Endothelial cell of umbilical vein (primary cell): ENCODE measurements around the gene KANK2. TPM values are rescaled to one million over a fixed set of nuclear protein-coding genes. Genes with fewer than 3 reads are reported as not detected.

Experiments
- BruUV-seq: library from RNA; stranded (reverse); fragments of 400-500 nt; replicated peaks from 2 replicates; lab custom pipeline; 2021; lab: Mats Ljungman, UMichigan
- CTCF ChIA-PET: fragments of 300-600, 350-600 bp; sonication (Branson Sonifier 250); formaldehyde crosslinking; loops from one replicate; lab custom pipeline; 2021; ENCODE audit warnings: antibody characterized with exemption, inconsistent platforms; lab: Charles Lee
- POLR2A ChIA-PET: fragments of 300-600, 350-600 bp; sonication (Branson Sonifier 250); formaldehyde crosslinking; loops from one replicate; lab custom pipeline; 2021; ENCODE audit warnings: antibody characterized with exemption, inconsistent platforms; lab: Charles Lee
- DNase-seq: peaks from one replicate; pipeline ENCODE4 v3.0.0-alpha.2; 2011; ENCODE audit warnings: low read depth, low spot score
- FAIRE-seq: peaks from 2 replicates; lab custom pipeline; 2011; peaks lifted over from hg19 to GRCh38; lab: Jason Lieb, UNC
- H2AFZ ChIP-seq: 2 replicates; pipeline ENCODE4 v1.6.0; 2012; ENCODE audit warnings: low read depth, low read length, control low read depth, inconsistent platforms
- H3K27ac ChIP-seq: 2 replicates; pipeline ENCODE4 v1.5.1; 2011; ENCODE audit warnings: low read depth, mild to moderate bottlenecking, control low read depth, low read length, moderate library complexity; ENCODE audit not compliant: insufficient read depth
- H3K27me3 ChIP-seq, 2 experiments: 2 replicates each; pipeline versions ENCODE4 v1.6.0 to v1.6.1; 2011; ENCODE audit warnings: low read length in 2 of 2, mixed read lengths in 1 of 2; ENCODE audit not compliant: control insufficient read depth in 2 of 2, insufficient read depth in 2 of 2
- H3K36me3 ChIP-seq, 2 experiments: 2 replicates in 1 of 2; 3 replicates in 1 of 2; pipeline ENCODE4 v1.5.1; 2011; ENCODE audit warnings: low read length in 2 of 2, mild to moderate bottlenecking in 1 of 2, moderate library complexity in 1 of 2; ENCODE audit not compliant: control insufficient read depth in 2 of 2, insufficient read depth in 2 of 2; ENCODE audit errors: extremely low read depth in 1 of 2
- H3K4me1 ChIP-seq: 3 replicates; pipeline ENCODE4 v1.5.1; 2011; ENCODE audit warnings: mild to moderate bottlenecking, low read length; ENCODE audit not compliant: control insufficient read depth, insufficient read depth; ENCODE audit errors: extremely low read depth
- H3K4me2 ChIP-seq: 2 replicates; pipeline ENCODE4 v1.6.1; 2011; ENCODE audit warnings: low read length, control low read depth, mixed read lengths; ENCODE audit not compliant: insufficient read depth
- H3K4me3 ChIP-seq, 3 experiments: fragments of 200-600 bp in 1 of 3; sonication (generic), shearing (Covaris generic) in 1 of 3; replicated peaks in 1 of 3; 2 replicates each; pipeline ENCODE4 v1.5.1; 2011 to 2016; ENCODE audit warnings: control low read depth in 3 of 3, low read length in 3 of 3, mild to moderate bottlenecking in 2 of 3, inconsistent platforms in 1 of 3, low read depth in 1 of 3, moderate library complexity in 1 of 3; ENCODE audit not compliant: insufficient read depth in 1 of 3
- H3K79me2 ChIP-seq: 2 replicates; pipeline ENCODE4 v1.6.0; 2012; ENCODE audit warnings: low read length, inconsistent platforms; ENCODE audit not compliant: control insufficient read depth, insufficient read depth
- H3K9ac ChIP-seq: replicated peaks from 2 replicates; pipeline ENCODE3; 2011; ENCODE audit warnings: low read length, control low read depth; ENCODE audit not compliant: insufficient read depth; ENCODE audit errors: extremely low read depth
- H3K9me1 ChIP-seq: replicated peaks from 3 replicates; pipeline ENCODE4 v1.6.0; 2011; ENCODE audit warnings: mild to moderate bottlenecking, low read length; ENCODE audit not compliant: control insufficient read depth, insufficient read depth; ENCODE audit errors: extremely low read depth
- H3K9me3 ChIP-seq: replicated peaks from 2 replicates; pipeline ENCODE4 v1.5.1; 2012; ENCODE audit warnings: low read length, inconsistent platforms; ENCODE audit not compliant: control insufficient read depth, insufficient read depth
- H4K20me1 ChIP-seq: replicated peaks from 2 replicates; pipeline ENCODE3; 2011; ENCODE audit warnings: mild to moderate bottlenecking, low read length; ENCODE audit not compliant: control insufficient read depth, insufficient read depth; ENCODE audit errors: extremely low read depth
- EZH2 ChIP-seq: IDR thresholded peaks from 2 replicates; pipeline ENCODE4 v1.6.1; 2012; ENCODE audit warnings: borderline replicate concordance, low read depth, mild to moderate bottlenecking, moderate library complexity, low read length, inconsistent platforms; ENCODE audit not compliant: severe bottlenecking
- FOS ChIP-seq: IDR thresholded peaks from 2 replicates; pipeline ENCODE4 v1.6.1; 2011; ENCODE audit warnings: mild to moderate bottlenecking, low read length, moderate library complexity, borderline replicate concordance; ENCODE audit not compliant: insufficient read depth
- GATA2 ChIP-seq: IDR thresholded peaks from 2 replicates; pipeline ENCODE4 v1.7.0; 2011; ENCODE audit warnings: low read depth, mild to moderate bottlenecking, moderate library complexity, mixed read lengths, low read length; ENCODE audit not compliant: insufficient read length, insufficient read depth
- JUN ChIP-seq: IDR thresholded peaks from 2 replicates; pipeline ENCODE4 v1.6.1; 2011; ENCODE audit warnings: borderline replicate concordance, low read depth; ENCODE audit not compliant: insufficient read length, insufficient read depth
- MAX ChIP-seq: IDR thresholded peaks from 2 replicates; pipeline ENCODE4 v1.6.1; 2011; ENCODE audit not compliant: insufficient read depth, insufficient read length
- MYC ChIP-seq: IDR thresholded peaks from one replicate; pipeline ENCODE4 v1.6.1; 2011; ENCODE audit warnings: mild to moderate bottlenecking, low read depth, low read length
- POLR2A ChIP-seq: IDR thresholded peaks from 2 replicates; pipeline ENCODE4 v1.6.1; 2012; ENCODE audit warnings: low read depth, mild to moderate bottlenecking, control low read depth, low read length
- POLR2AphosphoS5 ChIP-seq: IDR thresholded peaks from 2 replicates; pipeline ENCODE4 v1.6.1; 2012; ENCODE audit warnings: low read depth, mild to moderate bottlenecking, control low read depth, low read length, moderate library complexity; ENCODE audit not compliant: insufficient read depth
- dilution Hi-C: fragments of 300-500 bp; cut with MboI; formaldehyde crosslinking; loops from one replicate; pipeline ENCODE4 v1.15.0; 2019; ENCODE audit warnings: low sequenced_read_pairs; ENCODE audit not compliant: extremely low pct_ligation_motif_present
- intact Hi-C: fragments of 100-400 bp; cut with micrococcal nuclease; formaldehyde crosslinking; loops from one replicate; pipeline ENCODE4 v1.10.0; 2022
- polyA plus RNA-seq, 4 experiments: library from polyadenylated mRNA; depleted of rRNA in 3 of 4; stranded (reverse) in 3 of 4; unstranded in 1 of 4; fragments of >200 nt; gene quantifications; 2 replicates each; pipeline versions ENCODE4 v1.2.1 to v1.2.3, GENCODE V29; 2011 to 2012; ENCODE audit warnings: missing spikeins in 1 of 4
- total RNA-seq: library from RNA; stranded (reverse); gene quantifications from 2 replicates; pipeline ENCODE4 v1.2.3, GENCODE V29; 2021
- TF ChIP-seq, protein P1 (sequence below), 2 donors: IDR thresholded peaks; 1 replicate in 1 of 2; 2 replicates in 1 of 2; pipeline ENCODE4 v1.5.1; 2011; ENCODE audit warnings: low read length in 2 of 2, mild to moderate bottlenecking in 2 of 2, moderate library complexity in 2 of 2, control low read depth in 1 of 2, inconsistent platforms in 1 of 2, low read depth in 1 of 2; ENCODE audit not compliant: insufficient read depth in 1 of 2; ENCODE audit errors: extremely low read depth in 1 of 2

KANK2 gene
- total and polyA plus RNA-seq, 2 donors (not counting 3 experiments of a cell fraction or from before 2014, with no cell fraction given) = 41.7 to 77.9 TPM

DNA sequence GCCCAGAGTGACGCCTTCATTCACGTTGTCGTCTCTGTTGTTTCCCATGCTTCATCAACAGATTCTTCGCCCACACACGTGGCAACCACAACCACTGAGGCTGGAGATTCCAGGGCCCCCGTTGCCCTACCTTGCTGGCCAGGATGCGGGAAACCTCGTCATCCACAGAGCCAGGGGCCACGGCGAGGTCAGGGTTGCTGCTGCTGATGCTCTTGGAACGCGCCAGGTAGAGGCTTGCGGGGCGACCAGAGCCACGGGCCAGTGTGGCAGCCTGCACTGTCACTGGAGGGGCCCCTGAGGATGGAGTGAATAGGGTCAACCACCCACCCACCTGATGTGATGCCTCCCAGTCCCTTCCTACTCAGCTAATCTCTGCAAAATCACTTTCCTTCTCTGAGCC, 35.7 kb upstream of the KANK2 start:
- no peaks in the 10 kb centered on the region for H3K9me3 ChIP-seq
- no peaks in the 10 kb centered on the region for H4K20me1 ChIP-seq
- H3K4me2 ChIP-seq = no peak overlapping the region
- ChIA-PET POLR2A (interaction anchor here (0.7 kb wide), 1 partner anchor 138 kb away, joined by 4 read pairs; no protein-coding TSS in a partner anchor), CTCF (no interaction called here)
- FAIRE-seq (no peak), DNase-seq (no peak)
- no peak overlapping the region for H2AFZ ChIP-seq
- no peak overlapping the region for H3K9ac ChIP-seq
- no peak overlapping the region for H3K27ac ChIP-seq
- TF ChIP-seq, protein P1, sequence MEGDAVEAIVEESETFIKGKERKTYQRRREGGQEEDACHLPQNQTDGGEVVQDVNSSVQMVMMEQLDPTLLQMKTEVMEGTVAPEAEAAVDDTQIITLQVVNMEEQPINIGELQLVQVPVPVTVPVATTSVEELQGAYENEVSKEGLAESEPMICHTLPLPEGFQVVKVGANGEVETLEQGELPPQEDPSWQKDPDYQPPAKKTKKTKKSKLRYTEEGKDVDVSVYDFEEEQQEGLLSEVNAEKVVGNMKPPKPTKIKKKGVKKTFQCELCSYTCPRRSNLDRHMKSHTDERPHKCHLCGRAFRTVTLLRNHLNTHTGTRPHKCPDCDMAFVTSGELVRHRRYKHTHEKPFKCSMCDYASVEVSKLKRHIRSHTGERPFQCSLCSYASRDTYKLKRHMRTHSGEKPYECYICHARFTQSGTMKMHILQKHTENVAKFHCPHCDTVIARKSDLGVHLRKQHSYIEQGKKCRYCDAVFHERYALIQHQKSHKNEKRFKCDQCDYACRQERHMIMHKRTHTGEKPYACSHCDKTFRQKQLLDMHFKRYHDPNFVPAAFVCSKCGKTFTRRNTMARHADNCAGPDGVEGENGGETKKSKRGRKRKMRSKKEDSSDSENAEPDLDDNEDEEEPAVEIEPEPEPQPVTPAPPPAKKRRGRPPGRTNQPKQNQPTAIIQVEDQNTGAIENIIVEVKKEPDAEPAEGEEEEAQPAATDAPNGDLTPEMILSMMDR (IDR thresholded peaks at IDR 0.05; ENCODE audit: extremely low read depth in 1 of 2, insufficient read depth in 1 of 2, low read depth in 1 of 2, low read length in 2 of 2) = no peak
- TF ChIP-seq EZH2 (no peak), MAX (no peak), FOS (no peak), POLR2A (no peak)
- H3K27me3 ChIP-seq = no peaks in the 10 kb centered on the region
- no TSS peak for BruUV-seq
- no peaks in the 10 kb centered on the region for H3K9me1 ChIP-seq
- H3K79me2 ChIP-seq = no peaks in the 10 kb centered on the region
- intact Hi-C loops = no loop called here
- H3K4me1 ChIP-seq = no peaks in the 10 kb centered on the region
- H3K36me3 ChIP-seq = peaks cover 16 to 50% of the 10 kb centered on the region in 2 experiments
- no peak overlapping the region for H3K4me3 ChIP-seq
- dilution Hi-C loops = no loop called here

DNA sequence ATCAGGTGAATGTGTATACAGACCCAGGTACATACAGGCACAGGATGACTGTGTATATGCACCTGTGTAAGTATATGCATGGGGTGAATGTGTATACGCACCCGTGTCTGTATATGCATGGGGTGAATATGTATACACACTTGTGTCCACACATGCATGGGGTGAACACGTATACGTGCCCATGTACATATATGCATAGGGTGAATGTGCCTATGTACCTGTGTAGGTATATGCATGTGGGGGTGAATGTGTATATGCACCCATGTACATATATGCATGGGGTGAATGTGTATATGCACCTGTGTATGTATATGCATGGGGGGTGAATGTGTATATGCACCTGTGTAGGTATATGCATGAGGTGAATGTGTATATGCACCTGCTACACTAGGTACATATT, 35.2 kb upstream of the KANK2 start:
- H3K27me3 ChIP-seq = no peaks in the 10 kb centered on the region
- intact Hi-C loops (no loop called here), dilution Hi-C loops (no loop called here)
- POLR2A ChIA-PET = no interaction called here
- no peak overlapping the region for H3K4me2 ChIP-seq
- no peak for FAIRE-seq
- CTCF ChIA-PET = no interaction called here
- H4K20me1 ChIP-seq = no peaks in the 10 kb centered on the region
- no peaks in the 10 kb centered on the region for H3K4me1 ChIP-seq
- H3K9me1 ChIP-seq = no peaks in the 10 kb centered on the region
- DNase-seq = no peak
- no peak overlapping the region for H2AFZ ChIP-seq
- TF ChIP-seq EZH2 (no peak), JUN (no peak), MYC (no peak), POLR2AphosphoS5 (no peak), GATA2 (no peak), MAX (no peak), FOS (no peak), POLR2A (no peak)
- TF ChIP-seq, protein P1 (IDR thresholded peaks at IDR 0.05; ENCODE audit: extremely low read depth in 1 of 2, insufficient read depth in 1 of 2, low read depth in 1 of 2, low read length in 2 of 2) = no peak
- H3K27ac ChIP-seq = no peak overlapping the region
- H3K9me3 ChIP-seq = no peaks in the 10 kb centered on the region
- no peaks in the 10 kb centered on the region for H3K79me2 ChIP-seq
- no peak overlapping the region for H3K9ac ChIP-seq
- peaks cover 16 to 47% of the 10 kb centered on the region in 2 experiments for H3K36me3 ChIP-seq
- no peak overlapping the region for H3K4me3 ChIP-seq
- no TSS peak for BruUV-seq
